Epithelial cell of proximal tubule (primary cell): ENCODE measurements around the gene C3orf70. TPM values are rescaled to one million over a fixed set of nuclear protein-coding genes. Genes with fewer than 3 reads are reported as not detected.

ENCODE experiments used
- DNase-seq: peaks from one replicate; pipeline ENCODE4 v3.0.0-alpha.2; 2011; ENCODE audit warnings: low read depth
- H3K4me3 ChIP-seq: 2 replicates; pipeline ENCODE4 v1.5.1; 2011; ENCODE audit warnings: low read depth, mild to moderate bottlenecking, low read length
- total RNA-seq: library from RNA; depleted of rRNA; stranded (reverse); fragments of >200 nt; gene quantifications from 2 replicates; pipeline ENCODE4 v1.2.3, GENCODE V29; 2015
- TF ChIP-seq, protein P1 (sequence below): conservative IDR thresholded peaks from 2 replicates; pipeline ENCODE4 v1.5.1; 2012; ENCODE audit warnings: low read depth, mild to moderate bottlenecking, low read length

C3orf70 gene
- total RNA-seq, 1 donor from 2014 or later = 0.63 TPM

DNA sequence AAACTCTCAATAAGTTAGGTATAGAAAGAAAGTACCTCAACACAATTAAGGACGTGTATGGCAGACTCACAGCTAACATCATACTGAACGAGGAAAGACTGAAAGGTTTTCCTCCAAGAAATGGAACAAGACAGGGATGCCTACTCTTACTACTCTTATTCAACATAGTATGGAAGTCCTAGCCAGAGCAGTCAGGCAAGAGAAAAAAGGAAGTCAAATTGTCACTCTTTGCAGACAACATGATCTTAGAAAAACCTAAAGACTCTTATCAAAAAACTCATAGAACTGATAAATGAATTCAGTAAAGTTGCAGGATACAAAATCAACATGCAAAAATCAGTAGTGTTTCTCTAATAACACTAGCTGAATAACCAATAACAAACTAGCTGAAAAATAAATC lies 96.0 kb downstream of the C3orf70 start:
- no peak overlapping the region for H3K4me3 ChIP-seq
- no peak for DNase-seq
- TF ChIP-seq, protein P1, sequence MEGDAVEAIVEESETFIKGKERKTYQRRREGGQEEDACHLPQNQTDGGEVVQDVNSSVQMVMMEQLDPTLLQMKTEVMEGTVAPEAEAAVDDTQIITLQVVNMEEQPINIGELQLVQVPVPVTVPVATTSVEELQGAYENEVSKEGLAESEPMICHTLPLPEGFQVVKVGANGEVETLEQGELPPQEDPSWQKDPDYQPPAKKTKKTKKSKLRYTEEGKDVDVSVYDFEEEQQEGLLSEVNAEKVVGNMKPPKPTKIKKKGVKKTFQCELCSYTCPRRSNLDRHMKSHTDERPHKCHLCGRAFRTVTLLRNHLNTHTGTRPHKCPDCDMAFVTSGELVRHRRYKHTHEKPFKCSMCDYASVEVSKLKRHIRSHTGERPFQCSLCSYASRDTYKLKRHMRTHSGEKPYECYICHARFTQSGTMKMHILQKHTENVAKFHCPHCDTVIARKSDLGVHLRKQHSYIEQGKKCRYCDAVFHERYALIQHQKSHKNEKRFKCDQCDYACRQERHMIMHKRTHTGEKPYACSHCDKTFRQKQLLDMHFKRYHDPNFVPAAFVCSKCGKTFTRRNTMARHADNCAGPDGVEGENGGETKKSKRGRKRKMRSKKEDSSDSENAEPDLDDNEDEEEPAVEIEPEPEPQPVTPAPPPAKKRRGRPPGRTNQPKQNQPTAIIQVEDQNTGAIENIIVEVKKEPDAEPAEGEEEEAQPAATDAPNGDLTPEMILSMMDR = no peak

DNA sequence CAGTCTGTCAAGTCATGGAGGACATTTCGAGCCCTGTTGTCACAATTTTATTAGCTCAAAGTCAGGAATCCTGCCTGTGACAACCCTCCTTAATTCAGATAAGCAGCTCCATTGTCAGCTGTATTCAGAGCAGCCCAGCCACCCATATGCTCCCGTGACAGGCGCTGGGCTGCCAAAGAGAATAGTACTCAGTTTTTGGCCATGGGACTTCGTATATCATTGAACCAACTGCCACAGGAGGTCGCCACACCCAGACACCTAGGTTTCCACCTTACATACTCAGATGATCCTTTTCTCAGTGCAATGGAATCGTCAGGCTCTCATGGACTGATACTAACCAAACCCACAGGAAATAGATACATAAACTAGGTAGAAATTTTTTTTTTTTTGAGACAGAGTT lies 100.2 kb downstream of the C3orf70 start:
- H3K4me3 ChIP-seq = no peak overlapping the region
- TF ChIP-seq, protein P1 = no peak
- DNase-seq = no peak

DNA sequence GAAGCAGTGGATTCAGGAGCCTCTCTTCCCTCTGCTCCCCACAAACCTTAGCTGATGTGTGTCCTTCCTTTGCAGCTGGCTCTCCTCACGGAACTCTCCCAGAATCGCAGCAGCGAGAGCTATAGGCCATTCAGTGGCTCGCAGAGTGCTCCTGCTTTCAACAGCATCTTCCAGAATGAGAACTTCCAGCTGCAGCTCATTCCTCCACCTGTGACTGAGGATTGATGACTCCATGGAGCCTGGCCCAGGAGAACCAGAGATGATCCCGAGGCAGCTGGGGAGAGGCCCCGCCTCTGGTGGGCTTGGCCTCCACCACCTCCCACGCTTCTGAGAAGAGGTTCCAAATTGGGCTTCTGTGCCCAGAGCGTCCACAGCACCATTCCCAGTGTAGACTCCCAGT lies 101.1 kb downstream of the C3orf70 start:
- H3K4me3 ChIP-seq = no peak overlapping the region
- DNase-seq = no peak
- TF ChIP-seq, protein P1 = no peak

DNA sequence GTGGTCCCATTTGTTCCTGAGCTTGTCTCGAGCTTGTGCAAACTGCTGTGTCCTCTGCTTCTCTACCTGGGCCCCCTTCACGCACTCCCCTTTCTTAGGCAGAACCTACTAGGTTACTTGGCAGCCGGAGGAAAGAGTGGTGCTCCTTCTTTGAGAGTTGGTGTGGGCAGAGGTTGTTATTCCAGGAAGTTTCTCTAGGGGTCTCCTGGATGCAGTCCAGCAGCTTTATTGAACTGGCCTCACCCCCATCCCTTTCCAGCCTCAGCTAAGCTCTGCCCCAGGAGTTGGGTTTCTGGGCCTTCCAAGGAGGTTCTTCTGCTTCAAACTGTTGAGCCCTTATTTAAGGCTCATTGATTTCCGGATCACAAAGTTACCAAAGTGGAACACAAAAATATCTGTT lies 103.2 kb downstream of the C3orf70 start:
- no peak overlapping the region for H3K4me3 ChIP-seq
- TF ChIP-seq, protein P1 = no peak
- DNase-seq = no peak

DNA sequence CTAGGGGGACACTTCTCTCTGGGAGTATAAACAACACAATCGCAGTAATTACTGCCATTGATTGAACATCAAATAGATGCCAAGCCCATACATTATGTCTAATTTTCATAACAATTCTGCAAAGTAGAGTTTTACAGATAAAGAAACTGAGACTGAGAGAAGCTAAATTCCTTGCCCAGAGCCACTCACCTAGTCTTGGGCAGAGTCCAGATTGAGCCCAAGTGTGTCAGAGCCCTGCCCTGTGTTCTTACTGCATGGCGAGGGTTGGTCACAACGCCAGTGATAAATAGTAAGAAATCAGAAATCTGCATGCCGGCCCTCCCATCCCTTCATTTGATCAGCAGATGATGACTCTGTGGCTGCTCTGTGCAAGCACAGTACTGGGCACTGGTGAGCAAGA lies 106.3 kb downstream of the C3orf70 start:
- no peak for DNase-seq
- TF ChIP-seq, protein P1 = no peak
- H3K4me3 ChIP-seq = no peak overlapping the region

DNA sequence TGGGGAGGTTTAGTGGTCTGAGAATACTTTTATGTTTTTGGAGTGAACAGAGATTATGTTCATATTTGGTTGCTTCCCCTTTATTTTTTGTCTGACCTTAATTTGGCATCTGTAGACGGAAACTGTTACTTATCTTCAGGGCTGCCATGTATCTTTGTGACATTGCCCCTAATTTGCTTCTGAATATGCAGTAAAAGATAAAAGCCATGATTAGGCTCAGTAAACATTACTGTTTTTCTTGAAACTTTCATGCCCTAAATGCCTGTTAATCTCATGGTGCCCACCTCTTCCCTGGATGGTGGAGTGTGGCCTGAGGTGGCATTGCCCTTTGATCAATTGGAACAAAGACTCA lies 106.7 kb downstream of the C3orf70 start:
- TF ChIP-seq, protein P1 = no peak
- DNase-seq = no peak
- no peak overlapping the region for H3K4me3 ChIP-seq

DNA sequence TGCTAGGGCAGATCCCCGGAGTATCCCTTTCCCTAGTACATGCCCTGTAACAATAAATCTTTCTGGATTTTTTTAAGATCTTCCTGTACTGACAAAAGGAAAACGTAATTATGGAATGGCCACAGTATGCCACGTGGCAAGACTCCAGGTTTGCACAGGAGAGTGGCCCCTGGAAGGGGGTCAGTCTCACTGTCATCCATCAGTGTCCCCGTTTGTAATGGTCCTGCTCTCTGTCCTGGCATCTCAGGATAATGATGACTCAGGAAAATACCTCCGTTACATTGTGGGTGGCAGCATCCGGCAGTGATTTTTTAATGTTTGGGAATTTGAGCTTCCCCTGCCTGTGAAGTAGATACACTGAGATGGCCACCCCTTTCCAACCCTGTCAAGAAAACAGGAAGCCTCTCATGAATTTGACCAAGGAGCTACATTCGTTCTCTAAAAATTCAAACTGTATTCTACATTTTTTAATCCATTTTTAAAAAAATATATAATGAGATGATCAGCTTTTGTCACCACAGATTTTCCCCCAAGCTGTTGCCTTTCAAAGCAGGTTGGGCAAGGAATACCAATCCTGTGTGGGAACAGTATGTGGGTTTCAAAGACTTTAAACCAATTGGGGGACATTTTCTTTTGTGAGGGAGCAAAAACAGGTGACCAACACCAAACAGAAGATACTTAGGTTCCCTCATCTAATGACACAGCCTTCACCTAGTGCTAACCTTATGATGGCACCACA lies 110.4 kb downstream of the C3orf70 start:
- no peak for DNase-seq
- TF ChIP-seq, protein P1 = no peak
- H3K4me3 ChIP-seq = no peak overlapping the region
